Muscle layer of colon (tissue), 2 donors: Measurements from ENCODE around the gene PEX26.
"Not testable (repeated sequence)": the region's sequence is repeated elsewhere in the genome, so short reads cannot be mapped to it uniquely, and the experiment has no call there.

ENCODE experiments used
- H3K27ac ChIP-seq: one replicate; pipeline ENCODE4 v1.7.0; 2013; ENCODE audit warnings: low read depth, mild to moderate bottlenecking, low read length, moderate library complexity
- H3K27me3 ChIP-seq, 2 donors: one replicate each; pipeline ENCODE4 v1.7.0; 2013; ENCODE audit warnings: low read length in 2 of 2, mild to moderate bottlenecking in 2 of 2; ENCODE audit not compliant: insufficient read depth in 2 of 2, control insufficient read depth in 1 of 2
- H3K36me3 ChIP-seq: one replicate; pipeline ENCODE4 v1.7.0; 2013; ENCODE audit warnings: mild to moderate bottlenecking, low read length; ENCODE audit not compliant: insufficient read depth
- H3K4me1 ChIP-seq: one replicate; pipeline ENCODE4 v1.7.0; 2013; ENCODE audit warnings: mild to moderate bottlenecking, low read length; ENCODE audit not compliant: insufficient read depth
- H3K4me3 ChIP-seq, 2 donors: one replicate each; pipeline ENCODE4 v1.7.0; 2013; ENCODE audit warnings: low read length in 2 of 2, low read depth in 1 of 2, mild to moderate bottlenecking in 1 of 2, moderate library complexity in 1 of 2
- H3K9ac ChIP-seq: one replicate; pipeline ENCODE4 v1.7.0; 2013; ENCODE audit warnings: low read length
- H3K9me3 ChIP-seq: one replicate; pipeline ENCODE4 v1.7.0; 2013; ENCODE audit warnings: mild to moderate bottlenecking, low read length
- donor health status: abdominal sarcoma.
- donor health status: Adenocarcinoma of cecum.

The PEX26 gene

DNA sequence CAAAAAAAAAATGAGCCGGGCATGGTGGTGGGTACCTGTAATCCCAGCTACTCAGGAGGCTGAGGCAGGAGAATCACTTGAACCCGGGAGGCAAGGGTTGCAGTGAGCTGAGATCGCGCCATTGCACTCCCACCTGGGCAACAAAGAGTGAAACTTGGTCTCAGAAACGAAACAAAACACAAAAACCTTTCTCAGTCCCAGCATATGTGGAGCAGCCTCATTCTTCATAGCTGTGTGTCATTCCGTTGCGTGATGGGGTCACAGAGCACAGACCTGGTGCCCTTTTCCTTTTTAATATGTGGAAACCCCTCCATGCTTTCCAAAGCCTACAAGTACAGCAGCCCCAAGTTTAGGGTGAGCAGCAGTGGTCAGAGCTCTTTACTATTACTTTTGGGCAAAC, 13.7 kb downstream of the PEX26 start:
- Histone ChIP-seq H3K27me3 (no peaks in the 10 kb centered on the region), H3K4me1 (peaks cover 10% of the 10 kb centered on the region), H3K27ac (peak overlapping the region; percentile 73), H3K9ac (no peak overlapping the region), H3K36me3 (peaks cover 29% of the 10 kb centered on the region), H3K9me3 (no peaks in the 10 kb centered on the region), H3K4me3 (peak overlapping the region in 1 of 2 donors; percentile 41)

- peak overlapping the region in 1 of 2 donors; percentile 41 for H3K4me3 ChIP-seq
- H3K9ac ChIP-seq, result no peak overlapping the region
- H3K4me1 ChIP-seq, result peaks cover 10% of the 10 kb centered on the region
- no peaks in the 10 kb centered on the region for H3K27me3 ChIP-seq
- peaks cover 28% of the 10 kb centered on the region for H3K36me3 ChIP-seq
- H3K9me3 ChIP-seq, result no peaks in the 10 kb centered on the region
- peak overlapping the region; percentile 73 for H3K27ac ChIP-seq
These were observed 14.2 kb downstream of the PEX26 start for GRCh38 chr22:18091916-18092526.

GRCh38 chr22:18093661-18094060, 15.9 kb downstream of the PEX26 start:
- Histone ChIP-seq H3K9ac (no peak overlapping the region), H3K4me3 (no peak overlapping the region), H3K27ac (no peak overlapping the region), H3K9me3 (no peaks in the 10 kb centered on the region), H3K27me3 (no peaks in the 10 kb centered on the region), H3K36me3 (peaks cover 12% of the 10 kb centered on the region), H3K4me1 (peaks cover 10% of the 10 kb centered on the region)

- H3K4me3 ChIP-seq, result no peak overlapping the region
- H3K27ac ChIP-seq, result no peak overlapping the region
- H3K36me3 ChIP-seq, result peaks cover 3% of the 10 kb centered on the region
- H3K9ac ChIP-seq, result no peak overlapping the region
- peaks cover 10% of the 10 kb centered on the region for H3K4me1 ChIP-seq
- no peaks in the 10 kb centered on the region for H3K9me3 ChIP-seq
- H3K27me3 ChIP-seq, result no peaks in the 10 kb centered on the region
These were observed 17.5 kb downstream of the PEX26 start for GRCh38 chr22:18095101-18095805.

DNA sequence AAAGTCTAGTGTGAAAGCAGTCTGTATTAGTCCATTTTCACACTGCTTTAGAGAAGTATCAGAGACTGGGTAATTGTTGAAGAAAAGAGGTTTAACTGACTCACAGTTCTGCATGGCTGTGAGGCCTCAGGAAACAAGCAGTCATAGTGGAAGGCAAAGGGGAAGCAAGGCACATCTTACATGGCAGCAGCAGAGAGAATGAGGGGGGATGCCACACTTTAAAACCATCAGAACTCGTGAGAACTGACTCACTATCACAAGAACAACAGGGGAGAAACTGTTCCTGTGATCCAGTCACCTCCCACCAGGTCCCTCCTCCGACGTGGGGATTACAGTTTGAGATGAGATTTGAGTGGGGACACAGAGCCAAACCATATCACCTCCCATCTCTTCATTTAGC, 19.0 kb downstream of the PEX26 start:
- no peak overlapping the region for H3K9ac ChIP-seq
- no peaks in the 10 kb centered on the region for H3K36me3 ChIP-seq
- peaks cover 7% of the 10 kb centered on the region for H3K4me1 ChIP-seq
- no peak overlapping the region for H3K27ac ChIP-seq
- H3K9me3 ChIP-seq, result no peaks in the 10 kb centered on the region
- no peaks in the 10 kb centered on the region for H3K27me3 ChIP-seq
- no peak overlapping the region for H3K4me3 ChIP-seq

DNA sequence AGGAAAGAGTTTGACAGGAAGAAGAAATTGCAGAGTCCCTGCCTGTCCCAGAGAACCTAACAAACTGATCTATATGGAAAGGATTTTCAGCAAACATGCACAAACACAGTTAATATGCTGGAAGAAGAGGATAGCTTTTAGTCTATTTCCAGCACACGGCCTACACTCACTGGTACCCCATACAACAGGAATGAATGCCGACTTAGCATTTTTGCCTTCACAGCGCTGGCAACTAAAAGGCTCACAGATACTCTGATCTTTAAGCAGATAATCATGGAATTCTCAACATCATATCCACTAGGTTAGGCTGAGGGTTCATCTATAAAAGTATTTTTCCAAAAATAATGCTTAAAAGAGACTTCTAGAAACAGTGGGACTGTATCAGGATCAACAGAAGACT, 23.0 kb downstream of the PEX26 start:
- Histone ChIP-seq H3K9ac (no peak overlapping the region), H3K27ac (no peak overlapping the region), H3K36me3 (no peaks in the 10 kb centered on the region), H3K9me3 (no peaks in the 10 kb centered on the region), H3K27me3 (no peaks in the 10 kb centered on the region), H3K4me1 (no peaks in the 10 kb centered on the region), H3K4me3 (no peak overlapping the region)

DNA sequence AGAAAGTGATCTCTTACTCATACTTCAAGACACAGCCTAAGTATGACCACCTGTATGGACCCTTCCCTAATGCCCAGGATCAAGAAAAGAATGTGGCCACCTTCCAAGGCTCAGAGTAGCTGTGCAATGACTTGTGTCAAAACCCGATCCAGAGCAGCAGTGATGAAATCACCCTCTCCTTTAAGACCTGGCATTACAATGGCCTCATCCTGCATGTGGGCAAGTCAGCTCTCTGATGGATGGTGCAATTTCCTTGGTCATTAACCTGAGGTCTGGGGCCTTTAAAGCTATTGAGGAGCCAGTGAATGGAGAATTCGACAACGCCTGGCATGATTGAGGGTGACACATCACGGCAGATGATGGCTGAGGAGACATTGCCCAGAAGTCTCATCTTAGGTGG, 23.7 kb downstream of the PEX26 start:
- H3K9ac ChIP-seq, result no peak overlapping the region

DNA sequence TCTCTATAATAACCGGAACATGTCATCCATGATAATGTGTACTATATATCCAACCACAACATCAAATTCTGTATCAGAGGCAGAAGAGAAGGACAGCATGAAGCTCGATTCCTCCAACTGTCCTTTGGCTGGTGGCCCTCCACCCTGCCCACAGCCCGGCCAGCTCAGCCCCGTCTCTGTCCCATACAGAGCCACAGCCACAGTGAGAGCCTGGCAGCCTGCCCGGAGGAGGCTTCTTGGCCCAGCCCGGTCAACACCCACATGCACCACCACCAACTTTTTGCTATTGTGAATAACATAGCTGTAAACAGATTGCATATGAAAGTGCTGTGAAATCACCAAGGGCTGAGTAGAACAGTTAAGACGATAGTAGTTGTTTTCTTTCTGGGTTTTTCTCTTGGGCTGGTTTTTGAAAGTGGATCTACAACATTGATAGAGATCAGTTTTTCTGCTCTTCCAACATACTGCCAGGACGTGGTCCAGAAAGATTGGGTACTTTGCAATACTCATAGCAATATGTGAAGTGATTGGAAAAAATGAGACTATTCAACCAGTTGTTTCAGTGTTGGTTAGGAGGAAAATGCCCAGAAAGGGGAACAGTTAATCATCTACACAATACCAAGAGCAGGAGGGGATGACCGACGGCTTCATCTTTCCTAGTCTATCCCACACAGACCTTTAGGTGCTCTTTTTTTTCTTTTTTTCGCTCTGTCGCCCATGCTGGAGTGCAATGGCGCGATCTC, 25.9 kb downstream of the PEX26 start:
- Histone ChIP-seq H3K4me3 (no peak overlapping the region), H3K9me3 (no peaks in the 10 kb centered on the region), H3K4me1 (no peaks in the 10 kb centered on the region), H3K27me3 (no peaks in the 10 kb centered on the region), H3K27ac (no peak overlapping the region), H3K9ac (no peak overlapping the region), H3K36me3 (no peaks in the 10 kb centered on the region)

More for the DNA sequence above, 23.7 kb downstream of the PEX26 start:
- no peak overlapping the region for H3K4me3 ChIP-seq
- no peaks in the 10 kb centered on the region for H3K36me3 ChIP-seq
- no peaks in the 10 kb centered on the region for H3K9me3 ChIP-seq
- H3K27ac ChIP-seq, result no peak overlapping the region
- H3K27me3 ChIP-seq, result no peaks in the 10 kb centered on the region
- H3K4me1 ChIP-seq, result no peaks in the 10 kb centered on the region

DNA sequence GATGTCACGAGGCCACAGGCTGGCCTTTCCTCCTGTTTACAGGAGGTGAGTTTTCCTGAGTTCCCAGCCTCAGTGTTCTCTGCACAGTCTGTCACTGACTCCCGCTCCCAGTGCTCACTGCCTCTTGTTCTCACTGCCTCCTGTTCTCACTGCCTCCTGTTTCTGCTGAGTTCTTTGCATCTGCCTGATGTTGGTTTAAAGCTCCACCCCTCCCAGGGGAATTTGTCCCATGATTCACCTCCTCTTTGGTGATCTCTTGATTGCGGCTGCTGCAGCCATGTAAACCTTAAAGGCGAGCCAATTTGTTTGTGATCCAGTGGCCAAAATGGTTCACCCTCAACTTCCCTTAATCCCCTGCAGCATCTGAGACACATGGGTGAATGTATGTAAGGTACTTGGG, 26.8 kb downstream of the PEX26 start:
- H3K27me3 ChIP-seq, result peaks cover under 1 to 4% of the 10 kb centered on the region in 2 donors
- peaks cover 2% of the 10 kb centered on the region for H3K4me1 ChIP-seq
- no peaks in the 10 kb centered on the region for H3K9me3 ChIP-seq
- no peaks in the 10 kb centered on the region for H3K36me3 ChIP-seq
- H3K4me3 ChIP-seq, result no peak overlapping the region
- H3K9ac ChIP-seq, result no peak overlapping the region
- H3K27ac ChIP-seq, result no peak overlapping the region

GRCh38 chr22:18105981-18106380, 28.2 kb downstream of the PEX26 start:
- not testable (repeated sequence) for H3K36me3 ChIP-seq, H3K4me3 ChIP-seq, H3K9ac ChIP-seq, H3K4me1 ChIP-seq, H3K27ac ChIP-seq, H3K9me3 ChIP-seq
- peaks cover 5 to 18% of the 10 kb centered on the region in 2 donors for H3K27me3 ChIP-seq

- not testable (repeated sequence) for H3K4me3 ChIP-seq, H3K27ac ChIP-seq, H3K36me3 ChIP-seq, H3K9ac ChIP-seq, H3K4me1 ChIP-seq, H3K9me3 ChIP-seq
- peaks cover 5 to 26% of the 10 kb centered on the region in 2 donors for H3K27me3 ChIP-seq
These were observed 29.0 kb downstream of the PEX26 start for GRCh38 chr22:18106550-18107341.
